WTC11 (cell line): ENCODE data around the gene RRP1B. TPM values are rescaled to one million over a fixed set of nuclear protein-coding genes. Genes with fewer than 3 reads are reported as not detected.
A peak's percentile ranks its signal among the peaks of the same experiment; 100 is the strongest.

ENCODE experiments used
- ATAC-seq: fragments of 200-7000 bp; cut with Tn5 transposase; 2 replicates; pipeline ENCODE4 v1.10.0; 2021; ENCODE audit warnings: mild to moderate bottlenecking, moderate library complexity
- CTCF ChIA-PET: fragments of 300-600 bp; sonication (Branson Sonifier 250); formaldehyde crosslinking; loops from one replicate; lab custom pipeline; 2021; ENCODE audit warnings: antibody characterized with exemption; lab: Charles Lee
- POLR2A ChIA-PET: fragments of 350-600 bp; sonication (Branson Sonifier 250); formaldehyde crosslinking; loops from one replicate; lab custom pipeline; 2021; ENCODE audit warnings: antibody characterized with exemption; lab: Charles Lee
- DNase-seq: peaks from one replicate; pipeline ENCODE4 v3.0.0; 2021; ENCODE audit warnings: low spot score
- H3K27ac Mint-ChIP-seq: 2 replicates; pipeline ENCODE4 v1.8.0; 2021; ENCODE audit warnings: mixed read lengths
- H3K27me3 Mint-ChIP-seq: 2 replicates; pipeline ENCODE4 v1.8.0; 2021; ENCODE audit warnings: low read depth, mild to moderate bottlenecking, moderate library complexity, mixed read lengths
- H3K36me3 Mint-ChIP-seq: 2 replicates; pipeline ENCODE4 v1.8.0; 2021; ENCODE audit warnings: mixed read lengths
- H3K4me1 Mint-ChIP-seq: 2 replicates; pipeline ENCODE4 v1.8.0; 2022; ENCODE audit warnings: mixed read lengths
- H3K4me3 Mint-ChIP-seq: 2 replicates; pipeline ENCODE4 v1.8.0; 2021; ENCODE audit warnings: mild to moderate bottlenecking, moderate library complexity, mixed read lengths
- H3K9me3 Mint-ChIP-seq: 2 replicates; pipeline ENCODE4 v1.8.0; 2021; ENCODE audit warnings: mixed read lengths
- ELF4 ChIP-seq: sonication (generic); formaldehyde crosslinking; IDR thresholded peaks from 2 replicates; pipeline ENCODE4 v1.8.1; 2022; ENCODE audit warnings: low read depth, mild to moderate bottlenecking, moderate library complexity, missing genetic modification reagents
- ESRRA ChIP-seq: sonication (generic); formaldehyde crosslinking; IDR thresholded peaks from 2 replicates; pipeline ENCODE4 v1.8.1; 2022; ENCODE audit warnings: mild to moderate bottlenecking, missing genetic modification reagents, borderline replicate concordance
- FOXJ3 ChIP-seq: sonication (generic); formaldehyde crosslinking; IDR thresholded peaks from 2 replicates; pipeline ENCODE4 v1.9.0; 2021; ENCODE audit warnings: missing genetic modification reagents, mild to moderate bottlenecking, borderline replicate concordance
- MXD4 ChIP-seq: fragments of 250-450 bp; sonication (Bioruptor Pico); IDR thresholded peaks from 2 replicates; pipeline ENCODE4 v1.8.0; 2021; ENCODE audit warnings: mild to moderate bottlenecking, moderate library complexity, borderline replicate concordance
- NFYB ChIP-seq: sonication (generic); formaldehyde crosslinking; conservative IDR thresholded peaks from 2 replicates; pipeline ENCODE4 v1.8.0; 2022; ENCODE audit warnings: low read depth, missing genetic modification reagents
- SMAD4 ChIP-seq: sonication (generic); formaldehyde crosslinking; IDR thresholded peaks from 2 replicates; pipeline ENCODE4 v1.8.0; 2022; ENCODE audit warnings: mild to moderate bottlenecking, missing genetic modification reagents
- USF2 ChIP-seq: sonication (generic); formaldehyde crosslinking; IDR thresholded peaks from 2 replicates; pipeline ENCODE4 v1.8.1; 2023; ENCODE audit warnings: mild to moderate bottlenecking, missing genetic modification reagents, moderate library complexity
- ZNF219 ChIP-seq: sonication (generic); formaldehyde crosslinking; IDR thresholded peaks from 2 replicates; pipeline ENCODE4 v1.8.0; 2023; ENCODE audit warnings: missing genetic modification reagents, mild to moderate bottlenecking, borderline replicate concordance
- ZNF416 ChIP-seq: fragments of 250-450 bp; sonication (Bioruptor Pico); IDR thresholded peaks from 2 replicates; pipeline ENCODE4 v1.9.0; 2021; ENCODE audit warnings: mild to moderate bottlenecking, inconsistent platforms
- ZNF532 ChIP-seq: fragments of 250-450 bp; sonication (Bioruptor Pico); IDR thresholded peaks from 2 replicates; pipeline ENCODE4 v1.9.0; 2021; ENCODE audit warnings: mild to moderate bottlenecking, borderline replicate concordance
- total RNA-seq: library from RNA; stranded (reverse); gene quantifications from 3 replicates; pipeline ENCODE4 v1.2.3, GENCODE V29; 2021
- TF ChIP-seq, protein P1 (sequence below): sonication (generic); formaldehyde crosslinking; IDR thresholded peaks from 2 replicates; pipeline ENCODE4 v1.8.0; 2022; ENCODE audit warnings: mild to moderate bottlenecking, missing genetic modification reagents
- TF ChIP-seq, protein P2 (sequence below): fragments of 200-600 bp; IDR thresholded peaks from 2 replicates; pipeline ENCODE4 v1.8.0; 2022; ENCODE audit warnings: antibody characterized with exemption
- TF ChIP-seq, protein P3 (sequence below): sonication (generic); formaldehyde crosslinking; IDR thresholded peaks from 2 replicates; pipeline ENCODE4 v1.8.1; 2023; ENCODE audit warnings: mild to moderate bottlenecking, moderate library complexity, missing genetic modification reagents
- TF ChIP-seq, protein P4 (sequence below): sonication (generic); formaldehyde crosslinking; IDR thresholded peaks from 2 replicates; pipeline ENCODE4 v1.8.1; 2022; ENCODE audit warnings: mild to moderate bottlenecking, moderate library complexity, missing genetic modification reagents
- TF ChIP-seq, protein P5 (sequence below): fragments of 250-450 bp; sonication (Bioruptor Pico); IDR thresholded peaks from 2 replicates; pipeline ENCODE4 v1.9.0; 2021; ENCODE audit warnings: mild to moderate bottlenecking
- TF ChIP-seq, protein P6 (sequence below): fragments of 250-450 bp; sonication (Bioruptor Pico); IDR thresholded peaks from 2 replicates; pipeline ENCODE4 v1.8.0; 2021; ENCODE audit warnings: mild to moderate bottlenecking

Gene RRP1B
- total RNA-seq, 1 experiment from 2014 or later, result 74.9 TPM

GRCh38 chr21:43737158-43737950 lies 78.0 kb downstream of the RRP1B start:
- Mint-ChIP-seq H3K27ac (no peak overlapping the region), H3K4me1 (peaks cover 20% of the 10 kb centered on the region)
- CTCF ChIA-PET, result interaction anchor here (1.0 to 2.4 kb wide), 2 partner anchors 9 to 52 kb away, joined by 3 to 28 read pairs; partner anchors contain the start of gene RRP1
- no peak for DNase-seq
- TF ChIP-seq, protein P1, sequence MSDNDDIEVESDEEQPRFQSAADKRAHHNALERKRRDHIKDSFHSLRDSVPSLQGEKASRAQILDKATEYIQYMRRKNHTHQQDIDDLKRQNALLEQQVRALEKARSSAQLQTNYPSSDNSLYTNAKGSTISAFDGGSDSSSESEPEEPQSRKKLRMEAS (CRISPR knock-in tag), result no peak
- TF ChIP-seq, protein P2, sequence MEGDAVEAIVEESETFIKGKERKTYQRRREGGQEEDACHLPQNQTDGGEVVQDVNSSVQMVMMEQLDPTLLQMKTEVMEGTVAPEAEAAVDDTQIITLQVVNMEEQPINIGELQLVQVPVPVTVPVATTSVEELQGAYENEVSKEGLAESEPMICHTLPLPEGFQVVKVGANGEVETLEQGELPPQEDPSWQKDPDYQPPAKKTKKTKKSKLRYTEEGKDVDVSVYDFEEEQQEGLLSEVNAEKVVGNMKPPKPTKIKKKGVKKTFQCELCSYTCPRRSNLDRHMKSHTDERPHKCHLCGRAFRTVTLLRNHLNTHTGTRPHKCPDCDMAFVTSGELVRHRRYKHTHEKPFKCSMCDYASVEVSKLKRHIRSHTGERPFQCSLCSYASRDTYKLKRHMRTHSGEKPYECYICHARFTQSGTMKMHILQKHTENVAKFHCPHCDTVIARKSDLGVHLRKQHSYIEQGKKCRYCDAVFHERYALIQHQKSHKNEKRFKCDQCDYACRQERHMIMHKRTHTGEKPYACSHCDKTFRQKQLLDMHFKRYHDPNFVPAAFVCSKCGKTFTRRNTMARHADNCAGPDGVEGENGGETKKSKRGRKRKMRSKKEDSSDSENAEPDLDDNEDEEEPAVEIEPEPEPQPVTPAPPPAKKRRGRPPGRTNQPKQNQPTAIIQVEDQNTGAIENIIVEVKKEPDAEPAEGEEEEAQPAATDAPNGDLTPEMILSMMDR, result no peak
- TF ChIP-seq ZNF416 (CRISPR knock-in tag), result no peak
- TF ChIP-seq FOXJ3 (CRISPR knock-in tag), result no peak
- no peak for TF ChIP-seq SMAD4 (CRISPR knock-in tag)
- TF ChIP-seq MXD4 (CRISPR knock-in tag), result no peak
- no peak for TF ChIP-seq ESRRA (CRISPR knock-in tag)
- TF ChIP-seq, protein P3, sequence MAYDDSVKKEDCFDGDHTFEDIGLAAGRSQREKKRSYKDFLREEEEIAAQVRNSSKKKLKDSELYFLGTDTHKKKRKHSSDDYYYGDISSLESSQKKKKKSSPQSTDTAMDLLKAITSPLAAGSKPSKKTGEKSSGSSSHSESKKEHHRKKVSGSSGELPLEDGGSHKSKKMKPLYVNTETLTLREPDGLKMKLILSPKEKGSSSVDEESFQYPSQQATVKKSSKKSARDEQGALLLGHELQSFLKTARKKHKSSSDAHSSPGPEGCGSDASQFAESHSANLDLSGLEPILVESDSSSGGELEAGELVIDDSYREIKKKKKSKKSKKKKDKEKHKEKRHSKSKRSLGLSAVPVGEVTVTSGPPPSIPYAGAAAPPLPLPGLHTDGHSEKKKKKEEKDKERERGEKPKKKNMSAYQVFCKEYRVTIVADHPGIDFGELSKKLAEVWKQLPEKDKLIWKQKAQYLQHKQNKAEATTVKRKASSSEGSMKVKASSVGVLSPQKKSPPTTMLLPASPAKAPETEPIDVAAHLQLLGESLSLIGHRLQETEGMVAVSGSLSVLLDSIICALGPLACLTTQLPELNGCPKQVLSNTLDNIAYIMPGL, result no peak
- TF ChIP-seq, all 79 proteins: peak for 0
- POLR2A ChIA-PET, result interaction anchor here (0.9 to 1.0 kb wide), 2 partner anchors 9 to 38 kb away, joined by 3 to 5 read pairs; no protein-coding TSS in a partner anchor
- ATAC-seq, result no peak
- Mint-ChIP-seq H3K4me3 (no peak overlapping the region), H3K36me3 (0 out of 2 replicates have a peak, but pooled peaks cover 2% of the 10 kb centered on the region), H3K9me3 (no peaks in the 10 kb centered on the region), H3K27me3 (no peaks in the 10 kb centered on the region)

GRCh38 chr21:43739621-43740435 lies 80.5 kb downstream of the RRP1B start:
- Mint-ChIP-seq H3K27ac (peak overlapping the region; percentile 82), H3K9me3 (no peaks in the 10 kb centered on the region), H3K27me3 (no peaks in the 10 kb centered on the region), H3K4me3 (no peak overlapping the region), H3K4me1 (peaks cover 16% of the 10 kb centered on the region), H3K36me3 (peaks cover 11% of the 10 kb centered on the region)
- DNase-seq (peak; percentile 32), ATAC-seq (peak; percentile 48)
- ChIA-PET CTCF (interaction anchor here (0.7 to 2.3 kb wide), 4 partner anchors 11 to 50 kb away, joined by 4 to 44 read pairs (median 5); no protein-coding TSS in a partner anchor), POLR2A (interaction anchor here (0.7 to 1.8 kb wide), 2 partner anchors 12 to 50 kb away, joined by 3 to 6 read pairs; partner anchors contain the start of gene RRP1)
- TF ChIP-seq ELF4 (CRISPR knock-in tag) (no peak), USF2 (CRISPR knock-in tag) (no peak), ZNF532 (no peak), ZNF219 (no peak), NFYB (CRISPR knock-in tag) (no peak)
- TF ChIP-seq, protein P4, sequence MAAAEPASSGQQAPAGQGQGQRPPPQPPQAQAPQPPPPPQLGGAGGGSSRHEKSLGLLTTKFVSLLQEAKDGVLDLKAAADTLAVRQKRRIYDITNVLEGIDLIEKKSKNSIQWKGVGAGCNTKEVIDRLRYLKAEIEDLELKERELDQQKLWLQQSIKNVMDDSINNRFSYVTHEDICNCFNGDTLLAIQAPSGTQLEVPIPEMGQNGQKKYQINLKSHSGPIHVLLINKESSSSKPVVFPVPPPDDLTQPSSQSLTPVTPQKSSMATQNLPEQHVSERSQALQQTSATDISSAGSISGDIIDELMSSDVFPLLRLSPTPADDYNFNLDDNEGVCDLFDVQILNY, result no peak
- TF ChIP-seq, protein P5, sequence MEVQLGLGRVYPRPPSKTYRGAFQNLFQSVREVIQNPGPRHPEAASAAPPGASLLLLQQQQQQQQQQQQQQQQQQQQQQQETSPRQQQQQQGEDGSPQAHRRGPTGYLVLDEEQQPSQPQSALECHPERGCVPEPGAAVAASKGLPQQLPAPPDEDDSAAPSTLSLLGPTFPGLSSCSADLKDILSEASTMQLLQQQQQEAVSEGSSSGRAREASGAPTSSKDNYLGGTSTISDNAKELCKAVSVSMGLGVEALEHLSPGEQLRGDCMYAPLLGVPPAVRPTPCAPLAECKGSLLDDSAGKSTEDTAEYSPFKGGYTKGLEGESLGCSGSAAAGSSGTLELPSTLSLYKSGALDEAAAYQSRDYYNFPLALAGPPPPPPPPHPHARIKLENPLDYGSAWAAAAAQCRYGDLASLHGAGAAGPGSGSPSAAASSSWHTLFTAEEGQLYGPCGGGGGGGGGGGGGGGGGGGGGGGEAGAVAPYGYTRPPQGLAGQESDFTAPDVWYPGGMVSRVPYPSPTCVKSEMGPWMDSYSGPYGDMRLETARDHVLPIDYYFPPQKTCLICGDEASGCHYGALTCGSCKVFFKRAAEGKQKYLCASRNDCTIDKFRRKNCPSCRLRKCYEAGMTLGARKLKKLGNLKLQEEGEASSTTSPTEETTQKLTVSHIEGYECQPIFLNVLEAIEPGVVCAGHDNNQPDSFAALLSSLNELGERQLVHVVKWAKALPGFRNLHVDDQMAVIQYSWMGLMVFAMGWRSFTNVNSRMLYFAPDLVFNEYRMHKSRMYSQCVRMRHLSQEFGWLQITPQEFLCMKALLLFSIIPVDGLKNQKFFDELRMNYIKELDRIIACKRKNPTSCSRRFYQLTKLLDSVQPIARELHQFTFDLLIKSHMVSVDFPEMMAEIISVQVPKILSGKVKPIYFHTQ (CRISPR knock-in tag), result no peak
- TF ChIP-seq, protein P6, sequence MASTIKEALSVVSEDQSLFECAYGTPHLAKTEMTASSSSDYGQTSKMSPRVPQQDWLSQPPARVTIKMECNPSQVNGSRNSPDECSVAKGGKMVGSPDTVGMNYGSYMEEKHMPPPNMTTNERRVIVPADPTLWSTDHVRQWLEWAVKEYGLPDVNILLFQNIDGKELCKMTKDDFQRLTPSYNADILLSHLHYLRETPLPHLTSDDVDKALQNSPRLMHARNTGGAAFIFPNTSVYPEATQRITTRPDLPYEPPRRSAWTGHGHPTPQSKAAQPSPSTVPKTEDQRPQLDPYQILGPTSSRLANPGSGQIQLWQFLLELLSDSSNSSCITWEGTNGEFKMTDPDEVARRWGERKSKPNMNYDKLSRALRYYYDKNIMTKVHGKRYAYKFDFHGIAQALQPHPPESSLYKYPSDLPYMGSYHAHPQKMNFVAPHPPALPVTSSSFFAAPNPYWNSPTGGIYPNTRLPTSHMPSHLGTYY (CRISPR knock-in tag), result no peak
